ENCODE measurements around the gene CDKN1A.

Gene CDKN1A

GRCh38 chr6:36733300-36733699 lies 54.8 kb downstream of the CDKN1A start:
- H3K4me3 ChIP-seq (replicated peaks; ENCODE audit: low read depth, low read length) = no peak overlapping the region
- no peaks in the 10 kb centered on the region for H3K36me3 ChIP-seq (ENCODE audit: control insufficient read depth, insufficient read depth, low read length)
- DNase-seq (ENCODE audit: extremely low read depth, insufficient read length) = no peak
- H3K27me3 ChIP-seq (replicated peaks; ENCODE audit: control insufficient read depth, insufficient read depth, low read length) = no peaks in the 10 kb centered on the region
- TF ChIP-seq CTCF (IDR thresholded peaks at IDR 0.05; ENCODE audit: insufficient read depth, low read length, poor library complexity, severe bottlenecking) = no peak

DNA sequence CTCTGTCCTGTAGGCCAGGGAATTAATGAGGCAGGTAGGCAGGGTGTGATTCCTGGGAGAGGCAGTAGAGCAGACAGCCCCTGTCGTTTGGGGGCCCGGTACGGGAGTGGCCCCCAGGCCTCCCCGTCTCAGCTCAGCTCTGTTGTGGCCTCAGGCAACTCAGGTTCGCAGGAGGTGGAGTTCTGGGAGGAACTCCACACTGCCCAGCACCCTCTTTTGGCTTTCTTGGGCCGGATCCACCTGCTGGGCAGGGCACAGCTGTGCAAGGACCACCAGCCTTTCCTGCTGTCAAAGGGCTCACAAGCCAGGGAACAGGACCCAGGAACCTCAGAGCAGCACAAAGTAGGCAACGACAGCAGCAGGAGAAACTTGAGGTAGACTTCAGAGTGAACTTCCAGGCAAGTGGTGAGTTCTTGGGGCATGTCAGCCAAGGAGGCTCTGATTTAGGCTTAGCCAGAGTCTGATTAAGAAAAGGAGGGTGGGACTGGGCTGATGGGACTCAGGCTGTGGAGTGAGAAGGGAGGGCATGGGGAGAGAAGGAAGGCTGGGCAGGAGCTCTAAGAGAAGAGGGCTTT lies 56.1 kb downstream of the CDKN1A start:
- H3K36me3 ChIP-seq (ENCODE audit: control insufficient read depth, insufficient read depth, low read length) = no peaks in the 10 kb centered on the region
- H3K4me3 ChIP-seq (replicated peaks; ENCODE audit: low read depth, low read length) = no peak overlapping the region
- no peaks in the 10 kb centered on the region for H3K27me3 ChIP-seq (replicated peaks; ENCODE audit: control insufficient read depth, insufficient read depth, low read length)
- no peak for TF ChIP-seq CTCF (IDR thresholded peaks at IDR 0.05; ENCODE audit: insufficient read depth, low read length, poor library complexity, severe bottlenecking)
- no peak for DNase-seq (ENCODE audit: extremely low read depth, insufficient read length)

GRCh38 chr6:36735110-36736071 lies 56.9 kb downstream of the CDKN1A start:
- H3K36me3 ChIP-seq (ENCODE audit: control insufficient read depth, insufficient read depth, low read length) = no peaks in the 10 kb centered on the region
- no peaks in the 10 kb centered on the region for H3K27me3 ChIP-seq (replicated peaks; ENCODE audit: control insufficient read depth, insufficient read depth, low read length)
- TF ChIP-seq CTCF (IDR thresholded peaks at IDR 0.05; ENCODE audit: insufficient read depth, low read length, poor library complexity, severe bottlenecking) = no peak
- DNase-seq (ENCODE audit: extremely low read depth, insufficient read length) = no peak
- H3K4me3 ChIP-seq (replicated peaks; ENCODE audit: low read depth, low read length) = no peak overlapping the region
